ENCODE measurements around the gene SPOCK1. TPM values are rescaled to one million over a fixed set of nuclear protein-coding genes. Genes with fewer than 3 reads are reported as not detected.
"Not testable (repeated sequence)": the region's sequence is repeated elsewhere in the genome, so short reads cannot be mapped to it uniquely, and the experiment has no call there.

The SPOCK1 gene
- not detected for polyA plus RNA-seq (ENCODE audit: low read depth in 6 of 6)

DNA sequence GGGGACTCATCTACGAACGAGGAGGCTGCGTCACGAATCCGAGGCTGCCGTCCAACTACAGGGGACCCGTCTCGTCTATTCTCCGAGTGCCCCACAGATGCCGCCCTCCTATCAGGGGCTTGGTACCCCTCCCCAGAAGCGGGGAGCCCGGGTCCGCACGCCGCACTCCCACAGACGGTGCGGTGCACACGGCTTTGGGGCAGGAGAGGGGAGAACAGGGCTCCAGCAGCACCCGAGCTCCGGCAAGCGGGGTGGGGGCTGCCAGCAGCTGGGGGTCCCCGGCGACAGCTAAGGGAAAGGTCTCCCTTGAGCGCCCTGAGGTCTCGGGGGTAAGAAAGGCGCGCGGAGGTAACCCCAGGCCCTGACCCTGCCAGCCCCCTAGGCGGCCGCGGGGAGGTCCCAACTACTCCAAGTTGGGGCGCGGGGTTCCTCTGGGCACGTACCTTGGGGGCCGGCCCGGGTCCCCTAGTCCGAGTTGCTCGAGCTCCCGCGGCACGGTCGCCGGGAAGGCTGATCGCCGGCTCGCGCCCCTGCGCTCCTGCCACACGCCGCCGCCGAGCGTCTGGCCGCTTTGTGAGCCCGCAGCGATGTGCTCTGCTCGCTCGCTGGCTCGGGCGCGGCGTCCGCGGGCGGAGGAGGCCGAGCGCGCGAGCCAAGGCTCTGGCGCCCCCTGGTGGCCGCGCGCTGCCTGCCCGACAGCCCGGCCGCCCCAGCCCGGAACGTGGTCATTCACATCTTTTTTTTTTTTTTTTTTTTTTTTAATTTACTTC is at the start of gene SPOCK1:
Gene SPOCK1 (minus strand): TSS at position 591 of the 770 bp plus-strand sequence.
- peak; percentile 45 to 64 for ATAC-seq (ENCODE audit: low read depth in 2 of 2)
- H3K4me3 Mint-ChIP-seq, result no peak within 1 kb of the TSS
- no peak within 1 kb of the TSS for H3K27ac Mint-ChIP-seq
- H3K36me3 Mint-ChIP-seq, result peaks cover 0 to 6% of the 10 kb centered on the region in 2 donors
- H3K27me3 Mint-ChIP-seq, result peaks cover 18 to 21% (median 20%) of the 10 kb centered on the region in 3 donors
- peaks cover 0 to 5% (median 0%) of the 10 kb centered on the region in 7 donors for H3K9me3 Mint-ChIP-seq
- peak; percentile 6 for DNase-seq
- peaks cover 0 to 2% (median 0%) of the 10 kb centered on the region in 3 donors for H3K4me1 Mint-ChIP-seq

DNA sequence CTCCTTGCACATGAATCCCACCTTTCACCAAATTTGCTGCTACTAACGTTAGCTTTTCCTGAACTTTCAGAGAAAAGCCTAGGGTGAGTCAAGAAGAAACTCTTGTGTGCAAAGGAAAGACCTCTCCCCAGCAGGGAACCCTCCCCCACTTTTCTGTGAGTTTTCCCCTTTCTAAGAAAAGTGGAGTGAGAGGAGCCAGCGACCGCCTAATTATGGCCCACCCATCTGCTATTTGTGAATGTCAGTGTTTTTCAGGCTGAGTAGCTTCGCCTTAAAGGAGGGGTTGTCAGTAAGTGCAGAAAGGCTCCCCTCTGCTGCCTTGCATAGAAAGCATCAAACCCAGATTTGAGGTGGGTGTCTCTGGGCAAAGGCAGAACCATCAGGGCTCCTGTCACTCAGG is 46.8 kb upstream of the SPOCK1 start:
- DNase-seq, result no peak
- no peak overlapping the region for H3K27ac Mint-ChIP-seq
- H3K4me1 Mint-ChIP-seq, result no peaks in the 10 kb centered on the region
- H3K9me3 Mint-ChIP-seq, result peaks cover 9 to 30% (median 19%) of the 10 kb centered on the region in 7 donors
- H3K4me3 Mint-ChIP-seq, result no peak overlapping the region
- H3K36me3 Mint-ChIP-seq, result peaks cover 0 to 9% of the 10 kb centered on the region in 2 donors
- H3K27me3 Mint-ChIP-seq, result peaks cover 17 to 28% (median 19%) of the 10 kb centered on the region in 3 donors
- ATAC-seq (ENCODE audit: low read depth in 2 of 2), result no peak

DNA sequence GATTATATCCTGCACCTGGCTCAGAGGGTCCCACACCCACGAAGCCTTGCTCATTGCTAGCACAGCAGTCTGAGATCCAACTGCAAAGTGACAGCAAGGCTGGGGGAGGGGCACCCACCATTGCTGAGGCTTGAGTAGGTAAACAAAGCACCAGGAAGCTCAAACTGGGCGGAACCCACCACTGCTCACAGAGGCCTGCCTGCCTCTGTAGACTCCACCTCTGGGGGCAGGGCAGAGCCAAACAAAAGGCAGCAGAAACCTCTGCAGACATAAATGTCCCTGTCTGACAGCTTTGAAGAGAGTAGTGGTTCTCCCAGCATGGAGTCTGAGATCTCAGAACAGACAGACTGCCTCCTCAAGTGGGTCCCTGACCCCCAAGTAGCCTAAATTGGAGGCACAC is 36.3 kb upstream of the SPOCK1 start:
- H3K27me3 Mint-ChIP-seq; ATAC-seq (ENCODE audit: low read depth in 2 of 2); H3K27ac Mint-ChIP-seq; H3K4me3 Mint-ChIP-seq; DNase-seq; H3K4me1 Mint-ChIP-seq; H3K36me3 Mint-ChIP-seq: not testable (repeated sequence)
- peaks cover 6 to 25% (median 13%) of the 10 kb centered on the region in 7 donors for H3K9me3 Mint-ChIP-seq

DNA sequence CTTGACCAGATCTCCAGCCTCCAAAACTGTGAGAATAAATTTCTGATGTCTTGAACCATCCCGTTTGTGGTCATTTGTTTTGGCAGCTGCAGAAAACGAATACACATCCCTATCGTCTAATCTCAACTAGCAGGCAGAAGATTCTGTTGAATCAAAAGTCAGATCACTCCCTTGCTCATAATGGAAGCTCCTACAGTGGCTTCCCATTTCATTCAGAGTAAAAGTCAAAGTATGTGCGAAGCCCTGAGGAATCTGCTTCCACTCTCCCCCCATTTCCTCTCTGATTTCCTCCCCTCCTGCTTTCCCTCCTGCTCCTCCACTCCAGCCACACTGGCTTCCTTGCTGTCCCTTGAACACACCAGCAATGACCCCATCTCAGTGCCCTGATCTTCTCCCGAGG is 34.8 kb upstream of the SPOCK1 start:
- Mint-ChIP-seq H3K9me3 (peaks cover 6 to 30% (median 13%) of the 10 kb centered on the region in 7 donors), H3K4me3 (no peak overlapping the region), H3K27ac (no peak overlapping the region), H3K27me3 (peaks cover 0 to 9% (median 4%) of the 10 kb centered on the region in 3 donors), H3K4me1 (no peaks in the 10 kb centered on the region), H3K36me3 (no peaks in the 10 kb centered on the region)
- no peak for ATAC-seq (ENCODE audit: low read depth in 2 of 2)
- DNase-seq, result no peak

DNA sequence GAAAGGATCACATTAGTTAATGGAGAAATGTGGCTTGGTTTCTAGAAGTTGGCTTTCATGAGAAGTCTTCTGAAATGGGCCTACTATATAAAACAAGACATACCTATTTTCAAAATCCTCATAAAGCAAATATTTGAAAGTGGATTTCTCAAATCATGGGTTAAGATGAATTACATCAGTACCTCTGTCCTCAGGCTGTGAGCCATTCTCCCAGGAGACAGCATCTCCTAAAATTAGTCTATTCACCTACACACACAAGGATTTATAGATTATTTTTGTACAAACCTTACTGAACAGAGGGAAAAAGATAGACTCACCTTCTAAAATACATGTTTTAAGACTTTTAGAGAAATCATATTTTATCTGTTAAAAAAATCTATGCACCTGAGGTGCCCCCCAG is 32.1 kb upstream of the SPOCK1 start:
- Mint-ChIP-seq H3K4me1 (no peaks in the 10 kb centered on the region), H3K9me3 (peaks cover 6 to 33% (median 13%) of the 10 kb centered on the region in 7 donors), H3K27me3 (peaks cover 6 to 9% (median 7%) of the 10 kb centered on the region in 3 donors), H3K27ac (no peak overlapping the region), H3K4me3 (no peak overlapping the region), H3K36me3 (no peaks in the 10 kb centered on the region)
- ATAC-seq (ENCODE audit: low read depth in 2 of 2) (no peak), DNase-seq (no peak)

DNA sequence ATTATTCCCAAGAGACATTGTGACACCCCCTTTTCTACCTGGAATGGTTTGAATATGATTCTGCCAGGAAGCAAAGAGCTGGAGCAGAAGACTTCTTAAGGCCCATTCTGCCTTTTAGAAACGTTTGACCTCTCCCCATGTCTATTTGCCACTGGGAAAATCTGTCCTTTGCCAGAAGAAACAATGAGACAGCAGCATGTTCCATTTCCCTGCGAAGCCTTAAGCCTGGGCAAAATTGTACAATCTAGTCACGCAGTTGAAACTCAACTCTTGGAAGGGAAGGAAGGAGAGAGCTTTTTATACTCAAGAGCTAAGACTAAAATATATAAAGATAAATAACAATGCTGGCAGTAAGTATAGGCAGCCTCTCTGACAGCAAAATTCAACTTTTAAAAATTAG is 22.1 kb upstream of the SPOCK1 start:
- DNase-seq, result no peak
- no peaks in the 10 kb centered on the region for H3K4me1 Mint-ChIP-seq
- peaks cover 7 to 51% (median 50%) of the 10 kb centered on the region in 3 donors for H3K27me3 Mint-ChIP-seq
- no peak overlapping the region for H3K4me3 Mint-ChIP-seq
- peaks cover 0 to 14% of the 10 kb centered on the region in 2 donors for H3K36me3 Mint-ChIP-seq
- H3K9me3 Mint-ChIP-seq, result peaks cover 5 to 14% (median 9%) of the 10 kb centered on the region in 7 donors
- no peak overlapping the region for H3K27ac Mint-ChIP-seq
- ATAC-seq (ENCODE audit: low read depth in 2 of 2), result no peak

DNA sequence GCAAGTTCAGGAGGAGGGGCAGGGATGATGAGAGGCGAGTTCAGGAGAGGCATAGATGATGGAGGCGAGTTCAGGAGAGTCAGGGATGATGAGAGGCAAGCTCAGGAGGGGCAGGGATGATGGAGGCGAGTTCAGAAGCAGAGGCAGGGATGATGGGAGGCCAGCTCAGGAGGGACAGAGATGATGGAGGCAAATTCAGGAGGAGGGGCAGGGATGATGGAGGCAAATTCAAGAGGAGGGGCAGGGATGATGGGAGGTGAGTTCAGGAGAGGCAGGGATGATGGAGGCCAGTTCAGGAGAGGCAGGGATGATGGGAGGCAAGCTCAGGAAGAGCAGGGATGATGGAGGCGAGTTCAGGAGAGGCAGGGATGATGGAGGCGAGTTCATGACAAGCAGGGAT is 17.8 kb upstream of the SPOCK1 start:
- Mint-ChIP-seq H3K9me3 (peaks cover 4 to 20% (median 10%) of the 10 kb centered on the region in 7 donors), H3K4me3 (peak overlapping the region in 1 of 8 donors; percentile 52), H3K4me1 (no peaks in the 10 kb centered on the region), H3K27me3 (peaks cover 14 to 49% (median 30%) of the 10 kb centered on the region in 3 donors), H3K36me3 (peaks cover 0 to 20% of the 10 kb centered on the region in 2 donors), H3K27ac (no peak overlapping the region)
- no peak for ATAC-seq (ENCODE audit: low read depth in 2 of 2)
- no peak for DNase-seq

DNA sequence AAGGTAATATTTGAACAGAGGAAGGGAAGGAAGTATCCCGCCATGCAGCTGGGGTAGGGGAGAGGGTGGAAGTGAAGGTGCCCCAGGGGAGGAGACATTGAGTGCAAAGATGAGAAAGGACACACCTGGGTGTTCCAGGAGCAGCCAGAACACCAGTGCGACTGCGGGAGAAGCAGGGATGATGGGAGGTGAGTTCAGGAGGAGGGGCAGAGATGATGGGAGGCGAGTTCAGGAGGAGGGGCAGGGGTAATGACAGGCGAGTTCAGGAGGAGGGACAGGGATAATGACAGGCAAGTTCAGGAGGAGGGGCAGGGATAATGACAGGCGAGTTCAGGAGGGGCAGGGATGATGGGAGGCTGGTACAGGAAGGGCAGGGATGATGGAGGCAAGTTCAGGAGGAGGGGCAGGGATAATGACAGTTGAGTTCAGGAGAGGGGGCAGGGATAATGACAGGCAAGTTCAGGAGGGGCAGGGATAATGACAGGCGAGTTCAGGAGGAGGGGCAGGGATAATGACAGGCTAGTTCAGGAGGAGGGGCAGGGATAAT is 17.2 kb upstream of the SPOCK1 start:
- ATAC-seq (ENCODE audit: low read depth in 2 of 2) (no peak), DNase-seq (no peak)
- Mint-ChIP-seq H3K27ac (no peak overlapping the region), H3K27me3 (peaks cover 18 to 49% (median 26%) of the 10 kb centered on the region in 3 donors), H3K36me3 (peaks cover 0 to 20% of the 10 kb centered on the region in 2 donors), H3K4me1 (no peaks in the 10 kb centered on the region), H3K4me3 (no peak overlapping the region), H3K9me3 (peaks cover 4 to 24% (median 10%) of the 10 kb centered on the region in 7 donors)

DNA sequence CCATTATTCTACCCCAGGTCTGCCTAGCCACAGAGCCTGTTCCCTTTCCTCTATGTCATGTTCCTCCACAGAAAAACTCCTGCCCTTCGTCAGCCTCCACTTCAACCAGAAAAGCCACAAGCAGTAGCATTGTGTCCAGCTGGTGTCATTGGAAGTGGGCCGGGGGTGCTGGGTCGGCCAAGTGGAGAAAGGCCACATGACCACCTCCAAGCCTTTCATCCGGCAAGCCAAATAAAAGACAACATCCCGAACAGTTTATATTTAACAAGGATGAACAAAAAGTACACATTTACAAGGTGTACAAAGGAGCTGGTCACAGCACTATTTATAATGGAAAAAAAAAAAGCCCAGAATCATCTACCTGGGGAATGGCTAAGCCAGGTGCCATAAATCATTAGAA is 16.1 kb upstream of the SPOCK1 start:
- Mint-ChIP-seq H3K4me1 (no peaks in the 10 kb centered on the region), H3K36me3 (peaks cover 0 to 20% of the 10 kb centered on the region in 2 donors), H3K9me3 (peaks cover 5 to 24% (median 10%) of the 10 kb centered on the region in 7 donors), H3K27ac (no peak overlapping the region), H3K27me3 (peaks cover 18 to 42% (median 25%) of the 10 kb centered on the region in 3 donors), H3K4me3 (no peak overlapping the region)
- no peak for ATAC-seq (ENCODE audit: low read depth in 2 of 2)
- DNase-seq, result no peak

DNA sequence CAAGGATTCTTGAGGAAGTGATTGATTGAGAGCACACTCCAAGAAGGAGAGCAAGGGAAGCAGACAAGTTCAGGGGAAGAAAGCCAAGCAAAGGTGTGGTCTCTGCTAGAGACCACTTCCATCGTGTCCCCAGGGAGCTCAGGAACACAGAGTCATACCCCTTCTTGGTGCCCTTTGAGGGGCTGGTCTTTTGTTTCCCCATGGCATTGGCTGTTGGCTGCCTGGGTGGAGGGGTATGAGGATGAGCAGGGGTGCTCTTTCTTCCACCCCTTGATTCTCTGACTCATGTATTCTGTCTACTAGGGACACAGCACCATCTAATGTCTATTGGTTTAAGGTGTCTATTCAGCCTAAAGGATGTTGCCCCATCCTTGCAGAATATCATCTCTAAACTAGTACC is 11.5 kb upstream of the SPOCK1 start:
- ATAC-seq (ENCODE audit: low read depth in 2 of 2) (no peak), DNase-seq (no peak)
- H3K4me1 Mint-ChIP-seq, result no peaks in the 10 kb centered on the region
- no peak overlapping the region for H3K27ac Mint-ChIP-seq
- H3K9me3 Mint-ChIP-seq, result peaks cover 0 to 6% (median 2%) of the 10 kb centered on the region in 7 donors
- peaks cover 22 to 40% (median 29%) of the 10 kb centered on the region in 3 donors for H3K27me3 Mint-ChIP-seq
- H3K4me3 Mint-ChIP-seq, result no peak overlapping the region
- H3K36me3 Mint-ChIP-seq, result peaks cover 0 to 1% of the 10 kb centered on the region in 2 donors

DNA sequence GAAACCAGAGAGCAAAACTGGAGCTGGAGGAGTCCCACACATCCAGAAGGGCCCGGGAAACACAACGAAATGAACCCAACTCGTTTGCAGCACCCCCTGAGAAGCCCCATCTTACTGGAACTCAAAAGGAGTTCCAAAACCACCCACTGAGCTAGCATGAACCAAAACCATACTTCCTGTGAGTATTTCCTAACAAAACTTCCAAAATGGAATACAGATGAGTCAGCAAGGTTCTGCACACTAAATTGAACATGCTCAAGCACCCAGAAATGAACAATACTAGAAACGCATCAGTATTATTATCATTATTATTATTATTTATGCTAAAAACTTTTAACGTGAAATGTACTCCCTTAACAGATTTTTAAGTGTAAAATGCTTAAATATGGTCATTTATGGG is 8.0 kb upstream of the SPOCK1 start:
- Mint-ChIP-seq H3K27ac (no peak overlapping the region), H3K4me1 (no peaks in the 10 kb centered on the region), H3K36me3 (no peaks in the 10 kb centered on the region), H3K9me3 (peaks cover 0 to 6% (median 3%) of the 10 kb centered on the region in 7 donors), H3K27me3 (peaks cover 9 to 44% (median 38%) of the 10 kb centered on the region in 3 donors), H3K4me3 (no peak overlapping the region)
- DNase-seq, result no peak
- ATAC-seq (ENCODE audit: low read depth in 2 of 2), result no peak

DNA sequence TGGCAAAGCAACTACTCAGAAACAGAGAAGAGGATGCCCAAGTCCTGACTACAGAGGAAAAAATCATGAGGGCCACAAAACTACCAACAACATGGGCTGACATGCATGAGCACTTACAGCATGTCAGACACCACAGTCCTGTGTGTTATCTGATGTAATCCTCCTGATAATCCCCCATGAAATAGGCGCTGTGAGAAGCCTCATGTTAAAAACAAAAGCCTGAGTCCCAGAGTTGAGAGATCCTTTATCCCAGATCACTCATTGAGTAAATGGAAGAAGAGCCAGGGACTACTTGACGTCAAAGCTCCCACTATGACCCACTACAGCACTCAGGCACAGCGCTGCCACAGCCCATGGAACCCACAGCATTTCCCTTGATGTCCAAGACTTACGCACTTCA is 7.2 kb upstream of the SPOCK1 start:
- H3K36me3 Mint-ChIP-seq, result no peaks in the 10 kb centered on the region
- no peak for ATAC-seq (ENCODE audit: low read depth in 2 of 2)
- H3K4me3 Mint-ChIP-seq, result no peak overlapping the region

DNA sequence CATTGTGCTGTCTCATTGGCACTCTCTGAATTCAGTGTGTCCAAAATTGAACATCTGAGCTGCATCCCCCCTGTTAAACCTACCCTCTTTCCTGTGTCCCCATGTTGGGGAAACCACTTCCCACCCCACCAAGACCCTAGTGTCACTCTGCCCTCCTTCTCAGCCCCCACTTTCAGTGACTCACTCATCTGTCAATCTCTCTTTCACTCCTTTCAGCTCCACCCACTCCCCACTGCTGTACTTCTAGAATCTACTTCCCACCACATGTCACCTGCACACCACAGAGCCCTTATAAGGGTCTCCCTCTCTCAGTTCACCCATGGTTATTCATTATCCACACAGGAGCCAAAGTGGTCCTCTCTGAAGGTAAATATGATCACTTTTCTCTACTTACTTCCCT is 5.8 kb upstream of the SPOCK1 start:
- H3K27me3 Mint-ChIP-seq, result peaks cover 4 to 36% (median 34%) of the 10 kb centered on the region in 3 donors
- H3K4me3 Mint-ChIP-seq, result no peak overlapping the region
- H3K4me1 Mint-ChIP-seq, result no peaks in the 10 kb centered on the region
- no peaks in the 10 kb centered on the region for H3K36me3 Mint-ChIP-seq
- no peak overlapping the region for H3K27ac Mint-ChIP-seq
- DNase-seq (no peak), ATAC-seq (ENCODE audit: low read depth in 2 of 2) (no peak)
- H3K9me3 Mint-ChIP-seq, result peaks cover 0 to 5% (median 1%) of the 10 kb centered on the region in 7 donors

More for the DNA sequence above, 7.2 kb upstream of the SPOCK1 start:
- Mint-ChIP-seq H3K27ac (no peak overlapping the region), H3K9me3 (peaks cover 0 to 5% (median 1%) of the 10 kb centered on the region in 7 donors), H3K27me3 (peaks cover 4 to 38% (median 36%) of the 10 kb centered on the region in 3 donors), H3K4me1 (no peaks in the 10 kb centered on the region)
- DNase-seq, result no peak

DNA sequence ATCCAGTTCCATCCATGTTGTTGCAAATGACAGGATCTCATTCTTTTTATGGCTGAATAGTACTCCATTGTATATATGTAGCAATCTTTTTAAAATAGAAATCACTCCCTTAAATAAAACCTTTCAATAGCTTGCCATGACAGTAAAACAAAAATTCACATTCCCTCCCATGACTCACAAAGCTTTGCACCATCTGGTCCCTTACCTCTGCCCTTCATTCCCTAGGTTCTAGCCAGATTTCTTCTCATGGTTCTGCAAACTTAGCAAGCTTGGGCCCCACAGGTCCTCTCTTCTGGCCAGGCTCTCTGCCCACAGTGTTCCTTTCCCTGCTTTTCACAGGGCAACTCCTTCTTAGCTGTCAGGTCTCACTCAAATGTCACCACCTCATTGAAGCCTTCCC is 4.3 kb upstream of the SPOCK1 start:
- H3K4me1 Mint-ChIP-seq, result no peaks in the 10 kb centered on the region
- H3K36me3 Mint-ChIP-seq, result no peaks in the 10 kb centered on the region
- no peak overlapping the region for H3K27ac Mint-ChIP-seq
- DNase-seq, result no peak
- ATAC-seq (ENCODE audit: low read depth in 2 of 2), result no peak
- peaks cover 0 to 5% (median 0%) of the 10 kb centered on the region in 7 donors for H3K9me3 Mint-ChIP-seq
- peaks cover 4 to 27% (median 26%) of the 10 kb centered on the region in 3 donors for H3K27me3 Mint-ChIP-seq
- no peak overlapping the region for H3K4me3 Mint-ChIP-seq
